T-cell (primary cell): ENCODE measurements around the gene MRPL27. TPM values are rescaled to one million over a fixed set of nuclear protein-coding genes. Genes with fewer than 3 reads are reported as not detected.

ENCODE experiments used
- ATAC-seq, 4 experiments: fragments of 200-7000 bp in 3 of 4; fragments of 150-1000 bp in 1 of 4; cut with Tn5 transposase; replicated peaks in 1 of 4; 1 replicate in 3 of 4; 2 replicates in 1 of 4; pipeline ENCODE4 v1.10.0; 2021; ENCODE audit warnings: moderate library complexity in 3 of 4, mild to moderate bottlenecking in 2 of 4, moderate number of reproducible peaks in 1 of 4
- CTCF ChIA-PET, 2 donors: fragments of 300-600 bp; sonication (Branson Sonifier 250); formaldehyde crosslinking; loops; one replicate each; lab custom pipeline; 2022; ENCODE audit warnings: antibody characterized with exemption in 2 of 2; lab: Charles Lee
- POLR2A ChIA-PET, 2 donors: fragments of 300-600 bp; sonication (Branson Sonifier 250); formaldehyde crosslinking; loops; one replicate each; lab custom pipeline; 2022; ENCODE audit warnings: antibody characterized with exemption in 2 of 2; lab: Charles Lee
- DNase-seq, 35 experiments: peaks; one replicate each; pipeline versions ENCODE4 v3.0.0 to v3.0.0-alpha.2; 2013 to 2023
- H3K27ac ChIP-seq: one replicate; pipeline ENCODE4 v1.5.1; 2013; ENCODE audit warnings: low read length
- H3K27me3 ChIP-seq, 2 experiments: replicated peaks in 1 of 2; 1 replicate in 1 of 2; 2 replicates in 1 of 2; pipeline versions ENCODE4 v1.6.1 to v1.7.0; 2013; ENCODE audit warnings: low read length in 1 of 2, mixed read lengths in 1 of 2; ENCODE audit not compliant: control insufficient read depth in 2 of 2, insufficient read depth in 2 of 2; ENCODE audit errors: extremely low read depth in 1 of 2
- H3K36me3 ChIP-seq, 2 donors: 1 replicate in 1 of 2; 2 replicates in 1 of 2; pipeline versions ENCODE4 v1.6.1 to v1.7.0; 2013; ENCODE audit warnings: low read length in 1 of 2; ENCODE audit not compliant: control insufficient read depth in 2 of 2, insufficient read depth in 1 of 2; ENCODE audit errors: extremely low read depth in 1 of 2
- H3K4me1 ChIP-seq, 2 experiments: 1 replicate in 1 of 2; 2 replicates in 1 of 2; pipeline versions ENCODE4 v1.6.1 to v1.7.0; 2013; ENCODE audit warnings: low read length in 2 of 2, mixed read lengths in 1 of 2; ENCODE audit not compliant: insufficient read depth in 2 of 2, control insufficient read depth in 1 of 2; ENCODE audit errors: extremely low read depth in 1 of 2
- H3K4me3 ChIP-seq, 2 donors: 1 replicate in 1 of 2; 2 replicates in 1 of 2; pipeline versions ENCODE4 v1.5.1 to v1.7.0; 2013; ENCODE audit warnings: mild to moderate bottlenecking in 2 of 2, low read length in 1 of 2, moderate library complexity in 1 of 2; ENCODE audit not compliant: control insufficient read depth in 1 of 2; ENCODE audit errors: extremely low read depth in 1 of 2
- H3K9me3 ChIP-seq: 2 replicates; pipeline ENCODE4 v1.7.0; 2013
- H3K27ac Mint-ChIP-seq, 2 donors: one replicate each; pipeline ENCODE4 v1.8.0; 2020 to 2021; ENCODE audit warnings: mild to moderate bottlenecking in 2 of 2, mixed read lengths in 2 of 2
- H3K27me3 Mint-ChIP-seq, 2 donors: one replicate each; pipeline ENCODE4 v1.8.0; 2021 to 2022; ENCODE audit warnings: mixed read lengths in 2 of 2
- H3K36me3 Mint-ChIP-seq: one replicate; pipeline ENCODE4 v1.8.0; 2021; ENCODE audit warnings: mixed read lengths
- H3K4me1 Mint-ChIP-seq, 3 donors: one replicate each; pipeline ENCODE4 v1.8.0; 2020 to 2022; ENCODE audit warnings: mixed read lengths in 3 of 3, mild to moderate bottlenecking in 1 of 3
- H3K4me3 Mint-ChIP-seq, 3 donors: one replicate each; pipeline ENCODE4 v1.8.0; 2020 to 2022; ENCODE audit warnings: mild to moderate bottlenecking in 3 of 3, mixed read lengths in 3 of 3, moderate library complexity in 3 of 3
- H3K9me3 Mint-ChIP-seq, 3 donors: one replicate each; pipeline ENCODE4 v1.8.0; 2020 to 2022; ENCODE audit warnings: mixed read lengths in 3 of 3
- WGBS: methylation state at CpG from one replicate; pipeline ENCODE4 v1.1.5; 2013; ENCODE audit warnings: missing lambda C conversion rate; ENCODE audit not compliant: insufficient coverage; 5-methylcytosine and 5-hydroxymethylcytosine counted together
- total RNA-seq, 35 experiments: library from RNA in 6 of 35; stranded (reverse) in 6 of 35; fragments of 120-200 nt in 1 of 35; gene quantifications; one replicate each; pipeline versions ENCODE4 v1.2.1 to v1.2.4 and lab custom pipeline; 2013 to 2026

MRPL27 gene
- total RNA-seq, 5 donors from 2014 or later (not counting 1 experiment from before 2014, with no cell fraction given) = 26.0 to 35.0 (median 31.2) TPM

DNA sequence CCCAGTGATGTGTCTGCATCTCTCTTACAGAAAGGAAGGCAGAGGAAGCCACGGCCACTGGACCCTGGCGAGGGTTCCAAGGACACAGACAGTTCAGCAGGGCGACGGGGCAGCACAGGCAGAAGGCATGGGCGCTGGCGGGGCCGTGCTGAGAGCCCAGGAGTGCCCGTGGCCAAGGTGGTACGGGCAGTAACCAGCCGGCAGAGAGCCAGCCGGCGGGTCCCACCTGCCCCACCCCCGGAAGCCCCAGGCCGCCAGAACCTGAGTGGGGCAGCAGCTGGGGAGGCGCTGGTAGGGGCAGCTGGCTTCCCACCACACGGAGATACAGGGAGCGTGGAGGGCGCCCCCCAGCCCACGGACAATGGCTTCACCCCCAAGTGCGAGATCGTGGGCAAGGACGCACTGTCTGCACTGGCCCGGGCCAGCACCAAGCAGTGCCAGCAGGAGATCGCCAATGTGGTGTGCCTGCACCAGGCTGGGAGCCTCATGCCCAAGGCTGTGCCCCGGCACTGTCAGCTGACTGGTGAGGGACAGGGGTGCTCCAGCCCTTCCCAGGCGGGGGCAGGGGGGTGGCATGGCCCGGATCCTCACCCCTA, 19.3 kb downstream of the MRPL27 start:
- no peak overlapping the region for H3K4me3 ChIP-seq
- H3K27ac ChIP-seq = no peak overlapping the region
- ChIA-PET POLR2A (no interaction called here), CTCF (no interaction called here)
- DNase-seq = no peak
- H3K4me3 Mint-ChIP-seq = no peak overlapping the region
- WGBS = 95% methylated on average over 21 of the region's 27 CpGs
- ATAC-seq = no peak
- no peak overlapping the region for H3K27ac Mint-ChIP-seq
- no peaks in the 10 kb centered on the region for H3K27me3 ChIP-seq
- H3K36me3 Mint-ChIP-seq = peaks cover 19% of the 10 kb centered on the region
- peaks cover 5 to 17% (median 14%) of the 10 kb centered on the region in 3 donors for H3K4me1 Mint-ChIP-seq
- no peaks in the 10 kb centered on the region for H3K9me3 Mint-ChIP-seq
- peaks cover 31 to 52% of the 10 kb centered on the region in 2 donors for H3K36me3 ChIP-seq
- no peaks in the 10 kb centered on the region for H3K27me3 Mint-ChIP-seq
- no peaks in the 10 kb centered on the region for H3K9me3 ChIP-seq
- H3K4me1 ChIP-seq = peaks cover 0 to 5% of the 10 kb centered on the region in 2 experiments

DNA sequence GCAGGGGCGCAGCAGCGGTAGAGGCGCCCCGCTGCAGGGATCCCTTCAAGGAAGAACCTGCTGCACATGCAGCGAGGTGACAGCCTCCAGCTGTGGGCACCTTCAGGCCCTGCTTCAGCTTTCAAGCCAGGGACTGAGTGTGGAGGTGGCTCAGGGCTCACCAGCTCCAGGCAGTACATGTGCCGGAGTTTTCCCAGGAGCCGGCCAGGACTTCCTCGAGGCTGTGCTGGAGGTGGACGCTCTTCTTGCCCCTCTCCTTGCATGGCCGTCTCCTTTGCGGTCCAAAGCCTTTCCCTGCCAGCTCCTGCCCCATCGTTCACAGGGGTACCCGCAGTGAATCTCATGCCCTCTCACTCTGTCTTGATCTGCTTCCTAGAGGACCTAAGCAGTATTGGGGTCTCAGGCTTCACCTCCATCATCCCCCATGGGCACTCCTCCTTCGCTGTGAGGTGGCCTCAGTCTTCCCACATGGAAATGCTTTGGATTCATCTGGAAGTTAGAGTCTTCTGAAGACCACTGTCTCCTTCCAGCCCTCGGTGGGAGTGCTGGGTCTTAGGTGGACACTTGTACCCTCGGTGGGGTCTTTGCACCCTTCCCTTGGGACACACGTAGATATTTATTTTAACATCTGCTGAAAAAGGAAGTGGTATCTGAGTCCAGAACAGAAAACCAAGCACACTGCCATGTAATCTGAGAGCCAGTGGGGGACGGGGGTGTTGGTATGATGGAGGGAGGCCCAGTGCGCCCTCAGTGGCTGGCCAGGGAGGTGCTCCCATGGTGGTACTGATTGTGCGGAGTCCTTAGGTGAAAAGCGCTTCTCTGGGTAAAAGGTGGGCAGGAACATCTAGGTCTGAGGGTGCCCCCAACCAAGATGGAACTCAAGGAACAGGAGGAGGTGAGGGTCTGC, 20.0 kb downstream of the MRPL27 start:
- ChIA-PET CTCF (no interaction called here), POLR2A (no interaction called here)
- Histone ChIP-seq H3K27me3 (no peaks in the 10 kb centered on the region), H3K36me3 (peaks cover 29 to 45% of the 10 kb centered on the region in 2 donors), H3K4me3 (no peak overlapping the region), H3K27ac (no peak overlapping the region), H3K4me1 (peaks cover 0 to 6% of the 10 kb centered on the region in 2 experiments), H3K9me3 (no peaks in the 10 kb centered on the region)
- no peak for DNase-seq
- ATAC-seq = no peak
- Mint-ChIP-seq H3K9me3 (no peaks in the 10 kb centered on the region), H3K36me3 (peaks cover 19% of the 10 kb centered on the region), H3K27me3 (no peaks in the 10 kb centered on the region), H3K4me1 (peaks cover 11 to 24% (median 20%) of the 10 kb centered on the region in 3 donors), H3K4me3 (no peak overlapping the region), H3K27ac (peak overlapping the region in 1 of 2 donors; percentile 52)
- WGBS = 92% methylated on average over 18 of the region's 21 CpGs

DNA sequence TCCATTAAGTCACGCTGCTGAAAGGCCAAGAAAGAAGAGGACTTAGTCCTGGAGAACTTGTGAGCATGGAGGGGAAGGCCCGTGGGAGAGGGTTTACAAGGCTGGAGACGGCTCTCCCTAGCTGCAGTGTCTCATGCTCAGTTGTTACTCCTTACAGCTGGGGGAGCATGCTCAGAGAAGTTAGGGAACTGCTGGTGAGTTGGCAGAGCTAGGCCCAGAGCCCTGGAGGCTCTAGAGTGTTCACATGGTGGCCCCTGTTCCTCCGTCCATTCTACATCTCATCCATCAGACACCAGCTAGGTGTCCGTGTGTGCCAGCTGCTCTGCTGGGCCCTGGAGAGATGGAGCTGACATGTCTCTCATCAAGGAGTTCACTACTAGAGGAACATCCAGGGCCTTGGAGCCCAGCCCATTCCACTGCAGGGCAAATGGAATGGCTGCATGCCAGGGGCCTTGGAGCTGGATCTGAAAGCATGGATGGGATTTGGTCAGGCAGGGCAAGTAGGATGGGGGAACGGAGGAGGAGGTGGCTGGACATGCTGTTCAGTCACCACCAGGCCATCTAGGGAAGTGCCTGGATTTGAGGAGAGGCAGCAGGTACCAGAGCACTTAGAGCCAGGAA, 20.8 kb downstream of the MRPL27 start:
- ATAC-seq (no peak), DNase-seq (no peak)
- H3K27ac ChIP-seq = no peak overlapping the region
- no peaks in the 10 kb centered on the region for H3K9me3 Mint-ChIP-seq
- ChIA-PET CTCF (no interaction called here), POLR2A (no interaction called here)
- no peaks in the 10 kb centered on the region for H3K9me3 ChIP-seq
- no peak overlapping the region for H3K4me3 ChIP-seq
- peaks cover 26 to 41% of the 10 kb centered on the region in 2 donors for H3K36me3 ChIP-seq
- WGBS = 97% methylated on average over 4 of the region's 6 CpGs
- no peaks in the 10 kb centered on the region for H3K27me3 Mint-ChIP-seq
- peaks cover 18 to 30% (median 28%) of the 10 kb centered on the region in 3 donors for H3K4me1 Mint-ChIP-seq
- H3K4me1 ChIP-seq = peaks cover 2 to 13% of the 10 kb centered on the region in 2 experiments
- no peak overlapping the region for H3K4me3 Mint-ChIP-seq
- H3K27ac Mint-ChIP-seq = peak overlapping the region; percentile 6 to 52
- peaks cover 19% of the 10 kb centered on the region for H3K36me3 Mint-ChIP-seq
- no peaks in the 10 kb centered on the region for H3K27me3 ChIP-seq

DNA sequence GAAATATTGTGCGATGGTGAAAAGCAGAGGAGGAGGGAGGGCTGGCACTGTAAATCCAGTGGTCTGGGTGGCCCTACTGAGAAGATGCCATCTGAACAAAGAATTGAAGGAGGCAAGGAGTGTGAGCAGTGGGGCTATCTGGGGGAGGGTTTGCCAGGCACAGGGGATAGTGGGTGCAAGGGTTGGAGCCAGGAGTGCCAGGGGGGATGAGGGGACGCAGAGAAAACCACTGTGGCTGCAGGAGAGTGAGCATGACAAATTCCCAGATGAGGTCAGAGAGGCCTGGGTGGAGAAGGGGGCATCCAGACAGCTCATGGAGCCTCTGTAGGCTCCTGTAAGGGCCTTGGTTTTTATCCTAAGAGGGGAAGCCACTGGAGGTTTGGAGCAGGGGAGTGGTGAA, 22.3 kb downstream of the MRPL27 start:
- Histone ChIP-seq H3K9me3 (no peaks in the 10 kb centered on the region), H3K4me1 (peaks cover 6 to 21% of the 10 kb centered on the region in 2 experiments), H3K4me3 (no peak overlapping the region), H3K36me3 (peaks cover 17 to 26% of the 10 kb centered on the region in 2 donors), H3K27ac (no peak overlapping the region), H3K27me3 (no peaks in the 10 kb centered on the region)
- ChIA-PET POLR2A (no interaction called here), CTCF (no interaction called here)
- Mint-ChIP-seq H3K9me3 (no peaks in the 10 kb centered on the region), H3K36me3 (peaks cover 15% of the 10 kb centered on the region), H3K4me3 (no peak overlapping the region), H3K4me1 (peaks cover 25 to 36% (median 35%) of the 10 kb centered on the region in 3 donors), H3K27ac (peak overlapping the region; percentile 34 to 44), H3K27me3 (no peaks in the 10 kb centered on the region)
- ATAC-seq = no peak
- whole genome bisulfite sequencing = 90% methylated on average over 2 of the region's 2 CpGs
- no peak for DNase-seq

DNA sequence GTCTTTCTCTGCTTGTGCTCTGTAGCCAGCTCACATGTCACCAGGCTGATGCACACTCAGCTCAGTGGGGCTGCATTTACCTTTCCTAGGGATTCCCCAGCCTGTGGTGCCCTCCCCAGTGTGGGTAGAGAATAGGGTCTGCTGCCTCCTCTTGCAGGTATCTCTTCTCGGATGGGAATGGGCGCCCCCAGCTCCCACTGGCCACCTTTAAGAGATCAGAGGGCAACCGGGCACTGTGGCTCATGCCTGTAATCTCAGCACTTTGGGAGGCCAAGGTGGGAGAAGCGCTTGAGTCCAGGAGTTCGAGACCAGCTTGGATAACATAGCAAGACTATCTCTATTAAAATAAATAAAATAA, 23.8 kb downstream of the MRPL27 start:
- Histone ChIP-seq H3K4me3 (no peak overlapping the region), H3K9me3 (no peaks in the 10 kb centered on the region), H3K27me3 (no peaks in the 10 kb centered on the region), H3K27ac (no peak overlapping the region), H3K4me1 (peaks cover 8 to 31% of the 10 kb centered on the region in 2 experiments), H3K36me3 (peaks cover 6 to 11% of the 10 kb centered on the region in 2 donors)
- Mint-ChIP-seq H3K4me1 (peaks cover 31 to 43% (median 41%) of the 10 kb centered on the region in 3 donors), H3K9me3 (no peaks in the 10 kb centered on the region), H3K27ac (peak overlapping the region; percentile 64 to 69), H3K27me3 (no peaks in the 10 kb centered on the region), H3K36me3 (peaks cover 10% of the 10 kb centered on the region), H3K4me3 (no peak overlapping the region)
- POLR2A ChIA-PET = interaction anchor here in 1 of 2 donors (0.6 kb wide), 2 partner anchors 13 to 330 kb away, joined by 3 read pairs; no protein-coding TSS in a partner anchor
- CTCF ChIA-PET = no interaction called here
- WGBS = no CpG with 5 or more reads among the region's 5 CpGs
- ATAC-seq (no peak), DNase-seq (peak in 1 of 35 experiments; percentile 1)
